HEK293 (cell line): ENCODE data around the gene PLSCR3.

Source experiments
- SCRT1 ChIP-seq: fragments of 450-650 bp; formaldehyde crosslinking; IDR thresholded peaks from 2 replicates; pipeline ENCODE4 v1.5.1; 2016; ENCODE audit warnings: missing biosample characterization, missing genetic modification characterization, borderline replicate concordance
- ZBTB1 ChIP-seq: fragments of 450-650 bp; formaldehyde crosslinking; IDR thresholded peaks from 2 replicates; pipeline ENCODE4 v1.5.1; 2016; ENCODE audit warnings: missing biosample characterization, missing genetic modification characterization
- ZBTB7A ChIP-seq: fragments of 450-650 bp; formaldehyde crosslinking; IDR thresholded peaks from 2 replicates; pipeline ENCODE4 v1.5.1; 2016; ENCODE audit warnings: low read depth, missing biosample characterization, missing genetic modification characterization
- ZNF24 ChIP-seq: fragments of 450-650 bp; formaldehyde crosslinking; IDR thresholded peaks from 2 replicates; pipeline ENCODE4 v1.5.1; 2016; ENCODE audit warnings: missing biosample characterization, missing genetic modification characterization
- TF ChIP-seq, protein P1 (sequence below): fragments of 450-650 bp; formaldehyde crosslinking; IDR thresholded peaks from 2 replicates; pipeline ENCODE4 v1.5.1; 2016; ENCODE audit warnings: missing biosample characterization, missing genetic modification characterization

DNA sequence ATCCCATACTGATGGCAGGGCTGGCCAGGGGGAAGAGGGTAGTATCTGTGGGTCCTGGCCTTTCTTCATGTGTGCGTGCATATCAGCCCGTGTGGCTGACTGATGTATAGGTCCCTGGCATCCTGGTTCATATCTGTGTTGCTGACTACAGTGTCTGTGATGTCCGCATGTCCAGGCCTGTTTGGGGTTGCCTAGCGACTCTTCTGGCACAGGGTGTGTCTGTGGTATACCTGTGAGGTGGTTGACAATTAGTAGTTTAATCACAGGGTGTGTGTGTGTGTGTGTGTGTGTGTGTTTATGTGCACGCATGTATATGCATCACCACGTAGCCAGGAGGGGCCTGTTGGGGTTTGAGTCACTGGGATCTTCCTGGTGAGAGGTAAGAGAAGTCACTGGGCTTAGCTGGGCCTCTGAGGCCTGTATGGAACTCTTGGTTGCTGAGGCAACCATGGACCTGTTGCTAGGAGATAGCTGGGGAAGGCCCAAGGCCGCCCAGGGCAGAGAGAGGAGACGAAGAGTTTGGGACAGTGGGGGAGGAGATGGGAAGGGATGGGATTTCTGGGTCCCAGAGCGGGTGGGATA lies 40.0 kb downstream of the PLSCR3 start:
- TF ChIP-seq SCRT1 (peak; percentile 79; the same call in 1 of the 2 replicates), ZBTB1 (tag by site-specific recombination) (no peak), ZNF24 (tag by site-specific recombination) (no peak), ZBTB7A (no peak)
- TF ChIP-seq, protein P1, sequence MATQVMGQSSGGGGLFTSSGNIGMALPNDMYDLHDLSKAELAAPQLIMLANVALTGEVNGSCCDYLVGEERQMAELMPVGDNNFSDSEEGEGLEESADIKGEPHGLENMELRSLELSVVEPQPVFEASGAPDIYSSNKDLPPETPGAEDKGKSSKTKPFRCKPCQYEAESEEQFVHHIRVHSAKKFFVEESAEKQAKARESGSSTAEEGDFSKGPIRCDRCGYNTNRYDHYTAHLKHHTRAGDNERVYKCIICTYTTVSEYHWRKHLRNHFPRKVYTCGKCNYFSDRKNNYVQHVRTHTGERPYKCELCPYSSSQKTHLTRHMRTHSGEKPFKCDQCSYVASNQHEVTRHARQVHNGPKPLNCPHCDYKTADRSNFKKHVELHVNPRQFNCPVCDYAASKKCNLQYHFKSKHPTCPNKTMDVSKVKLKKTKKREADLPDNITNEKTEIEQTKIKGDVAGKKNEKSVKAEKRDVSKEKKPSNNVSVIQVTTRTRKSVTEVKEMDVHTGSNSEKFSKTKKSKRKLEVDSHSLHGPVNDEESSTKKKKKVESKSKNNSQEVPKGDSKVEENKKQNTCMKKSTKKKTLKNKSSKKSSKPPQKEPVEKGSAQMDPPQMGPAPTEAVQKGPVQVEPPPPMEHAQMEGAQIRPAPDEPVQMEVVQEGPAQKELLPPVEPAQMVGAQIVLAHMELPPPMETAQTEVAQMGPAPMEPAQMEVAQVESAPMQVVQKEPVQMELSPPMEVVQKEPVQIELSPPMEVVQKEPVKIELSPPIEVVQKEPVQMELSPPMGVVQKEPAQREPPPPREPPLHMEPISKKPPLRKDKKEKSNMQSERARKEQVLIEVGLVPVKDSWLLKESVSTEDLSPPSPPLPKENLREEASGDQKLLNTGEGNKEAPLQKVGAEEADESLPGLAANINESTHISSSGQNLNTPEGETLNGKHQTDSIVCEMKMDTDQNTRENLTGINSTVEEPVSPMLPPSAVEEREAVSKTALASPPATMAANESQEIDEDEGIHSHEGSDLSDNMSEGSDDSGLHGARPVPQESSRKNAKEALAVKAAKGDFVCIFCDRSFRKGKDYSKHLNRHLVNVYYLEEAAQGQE: no peak
